Small intestine (tissue), 7 donors: ENCODE data around the gene ANKMY1. TPM values are rescaled to one million over a fixed set of nuclear protein-coding genes. Genes with fewer than 3 reads are reported as not detected.

Experiments
- DNase-seq, 2 donors: peaks; one replicate each; pipeline versions ENCODE4 v3.0.0 to v3.0.0-alpha.2; 2013
- FAIRE-seq: peaks from 2 replicates; lab custom pipeline; 2012; peaks lifted over from hg19 to GRCh38; lab: Jason Lieb, UNC
- H3K27ac ChIP-seq, 3 donors: one replicate each; pipeline ENCODE4 v1.5.1; 2013; ENCODE audit warnings: low read length in 2 of 3, mild to moderate bottlenecking in 2 of 3, control low read depth in 1 of 3, inconsistent platforms in 1 of 3, low read depth in 1 of 3, moderate library complexity in 1 of 3
- H3K27me3 ChIP-seq, 3 donors: one replicate each; pipeline ENCODE4 v1.6.1; 2013; ENCODE audit warnings: low read length in 3 of 3, inconsistent platforms in 1 of 3; ENCODE audit not compliant: control insufficient read depth in 3 of 3, insufficient read depth in 3 of 3
- H3K36me3 ChIP-seq, 3 donors: one replicate each; pipeline ENCODE4 v1.6.1; 2013; ENCODE audit warnings: low read length in 3 of 3, inconsistent platforms in 1 of 3, low read depth in 1 of 3, mild to moderate bottlenecking in 1 of 3, moderate library complexity in 1 of 3; ENCODE audit not compliant: control insufficient read depth in 3 of 3, insufficient read depth in 2 of 3
- H3K4me1 ChIP-seq, 3 donors: one replicate each; pipeline ENCODE4 v1.6.1; 2013; ENCODE audit warnings: low read length in 2 of 3, inconsistent platforms in 1 of 3, low read depth in 1 of 3, mild to moderate bottlenecking in 1 of 3, moderate library complexity in 1 of 3; ENCODE audit not compliant: control insufficient read depth in 3 of 3, insufficient read depth in 2 of 3
- H3K4me3 ChIP-seq, 3 donors: one replicate each; pipeline ENCODE4 v1.5.1; 2013; ENCODE audit warnings: low read length in 3 of 3, control low read depth in 1 of 3, inconsistent platforms in 1 of 3, low read depth in 1 of 3, mild to moderate bottlenecking in 1 of 3, moderate library complexity in 1 of 3
- H3K9me3 ChIP-seq, 2 donors: one replicate each; pipeline ENCODE4 v1.6.1; 2013; ENCODE audit warnings: low read depth in 1 of 2, low read length in 1 of 2; ENCODE audit not compliant: control insufficient read depth in 2 of 2, insufficient read depth in 1 of 2
- WGBS, 3 donors: extraction: QIAGEN DNeasy Blood & Tissue Kit; methylation state at CpG; one replicate each; pipeline ENCODE4 v1.1.7; 2013; 5-methylcytosine and 5-hydroxymethylcytosine counted together
- polyA plus RNA-seq, 4 donors: library from polyadenylated mRNA; stranded (reverse) in 3 of 4; unstranded in 1 of 4; fragments of 200-250 nt in 3 of 4; fragments of 120-200 nt in 1 of 4; gene quantifications; one replicate each; pipeline versions ENCODE4 v1.2.1 to v1.2.3, GENCODE V29; 2013
- donor health status: healthy with polysubstance abuse.
- donor health status: control.
- donor health status: control.
- donor health status: Bipolar disorder and iron deficiency.
- donor health status: healthy.

Gene ANKMY1
- polyA plus RNA-seq, 4 donors: 3.4 to 13.0 (median 5.9) TPM

DNA sequence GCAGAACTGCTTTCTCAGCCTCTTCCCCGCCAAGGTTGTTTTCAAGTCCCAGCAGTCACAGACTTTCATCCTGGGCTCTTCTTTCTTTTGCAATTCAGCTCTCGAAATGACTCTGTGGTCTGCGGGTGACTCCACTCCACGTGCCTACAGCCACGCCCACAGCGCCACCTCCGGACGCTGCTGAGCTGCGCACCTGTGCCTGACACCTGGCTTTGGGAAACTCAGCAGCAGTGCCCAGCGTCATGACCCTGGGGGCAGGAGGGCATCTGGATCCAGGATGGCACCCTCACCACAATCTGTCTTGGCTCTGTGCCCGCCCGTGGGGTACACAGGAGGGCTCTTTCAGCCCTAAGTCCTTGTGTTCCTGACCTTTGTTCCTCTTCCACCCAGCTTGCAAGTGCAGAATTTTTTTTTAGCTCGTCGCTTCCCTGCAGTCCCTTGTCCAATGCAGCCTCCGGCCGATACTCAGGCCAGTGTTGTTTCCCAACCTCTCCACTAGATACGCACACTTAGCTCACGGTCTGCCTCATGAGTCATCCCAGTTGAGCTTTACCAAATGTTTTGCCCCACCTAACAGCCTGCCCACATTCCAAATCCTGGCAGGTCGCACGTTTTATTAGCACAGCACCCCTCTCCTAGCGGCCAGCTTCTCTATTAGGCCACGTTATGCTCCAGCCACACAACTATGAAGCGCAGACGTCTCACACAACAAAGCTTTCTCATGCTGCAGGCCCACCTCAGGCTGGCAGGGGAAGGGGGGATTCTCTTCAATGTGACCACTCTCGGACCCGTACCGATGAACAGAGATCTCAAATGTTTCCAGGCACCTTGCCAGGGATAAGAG is 22.2 kb upstream of the ANKMY1 start:
- Histone ChIP-seq H3K36me3 (peaks cover 5 to 67% (median 12%) of the 10 kb centered on the region in 3 donors), H3K27ac (peak overlapping the region; percentile 66 to 80 (median 72)), H3K27me3 (no peaks in the 10 kb centered on the region), H3K4me1 (peaks cover 7 to 29% (median 8%) of the 10 kb centered on the region in 3 donors), H3K4me3 (no peak overlapping the region), H3K9me3 (peaks cover 0 to 8% of the 10 kb centered on the region in 2 donors)
- DNase-seq (peak; percentile 80 to 92), FAIRE-seq (no peak)
- WGBS, 3 donors: 22 to 43% (median 29%) methylated on average over 26 to 27 of the region's 27 CpGs

DNA sequence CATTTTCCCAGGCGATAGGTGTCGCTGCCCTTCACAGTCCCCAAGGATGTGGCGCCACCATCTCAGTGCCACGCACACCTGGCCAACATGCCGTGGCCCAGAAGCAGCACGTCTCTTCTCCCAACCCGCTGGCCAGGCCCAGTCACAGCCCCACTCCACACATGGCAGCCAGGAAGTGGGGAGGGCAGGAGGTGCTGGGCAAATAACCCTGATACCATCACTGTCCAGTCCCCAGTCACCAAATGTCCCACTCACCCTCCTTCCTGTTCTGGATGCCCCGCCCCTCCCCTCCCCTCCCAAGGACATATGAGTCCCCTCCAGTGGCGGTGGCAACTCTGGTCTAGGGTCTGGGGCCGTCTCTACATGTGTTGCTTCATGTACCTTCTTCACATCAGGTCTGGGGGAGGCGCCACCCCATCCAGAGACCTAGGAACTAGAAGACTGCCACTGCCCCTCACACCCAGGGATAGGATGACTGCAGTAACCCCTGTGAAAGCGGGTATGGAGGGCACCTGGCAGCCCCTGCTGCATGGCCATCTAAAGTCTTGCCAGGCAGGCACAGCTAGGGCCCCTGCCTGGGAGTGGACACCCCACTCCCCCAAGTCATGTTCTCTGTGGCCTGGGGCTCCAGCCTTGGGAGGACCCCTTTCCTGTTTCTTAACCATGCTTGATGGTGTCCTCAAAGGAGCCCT is 21.4 kb upstream of the ANKMY1 start:
- peaks cover 0 to 8% of the 10 kb centered on the region in 2 donors for H3K9me3 ChIP-seq
- FAIRE-seq (no peak), DNase-seq (no peak)
- H3K4me1 ChIP-seq: peaks cover 4 to 25% (median 6%) of the 10 kb centered on the region in 3 donors
- WGBS, 3 donors: 86 to 93% (median 89%) methylated on average over 12 of the region's 12 CpGs
- no peaks in the 10 kb centered on the region for H3K27me3 ChIP-seq
- H3K4me3 ChIP-seq: no peak overlapping the region
- peaks cover 5 to 71% (median 20%) of the 10 kb centered on the region in 3 donors for H3K36me3 ChIP-seq
- peak overlapping the region; percentile 66 to 80 (median 72) for H3K27ac ChIP-seq

- H3K9me3 ChIP-seq: peaks cover 0 to 8% of the 10 kb centered on the region in 2 donors
- no peak overlapping the region for H3K27ac ChIP-seq
- peaks cover 4 to 25% (median 6%) of the 10 kb centered on the region in 3 donors for H3K4me1 ChIP-seq
- no peak for FAIRE-seq
- H3K4me3 ChIP-seq: no peak overlapping the region
- 91 to 95% (median 91%) methylated on average over 8 of the region's 8 CpGs for WGBS, 3 donors
- H3K36me3 ChIP-seq: peaks cover 5 to 74% (median 20%) of the 10 kb centered on the region in 3 donors
- H3K27me3 ChIP-seq: no peaks in the 10 kb centered on the region
- DNase-seq: no peak
Observed at GRCh38 chr2:240578488-240578887, 20.7 kb upstream of the ANKMY1 start.

DNA sequence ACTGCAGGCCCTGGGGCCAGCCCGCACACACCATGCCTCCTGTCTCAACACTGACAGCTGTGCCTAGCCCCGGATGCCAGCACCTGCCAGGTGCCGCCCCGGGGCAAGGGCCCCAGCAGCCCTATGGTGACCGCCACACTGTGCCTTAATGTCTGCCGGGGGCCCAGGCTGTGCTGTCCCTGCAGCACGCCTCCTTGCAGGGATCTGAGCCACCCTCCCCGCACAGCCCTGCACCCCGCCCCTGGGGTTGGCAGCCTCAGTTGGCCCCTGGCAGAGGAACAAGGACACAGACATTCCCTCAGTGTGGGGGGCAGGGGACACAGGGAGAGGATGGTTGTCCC is 20.3 kb upstream of the ANKMY1 start:
- Histone ChIP-seq H3K27ac (no peak overlapping the region), H3K36me3 (peaks cover 5 to 74% (median 20%) of the 10 kb centered on the region in 3 donors), H3K27me3 (no peaks in the 10 kb centered on the region), H3K4me3 (no peak overlapping the region), H3K4me1 (peaks cover 4 to 25% (median 6%) of the 10 kb centered on the region in 3 donors), H3K9me3 (peaks cover 0 to 8% of the 10 kb centered on the region in 2 donors)
- FAIRE-seq (no peak), DNase-seq (no peak)
- WGBS, 3 donors: 84 to 92% (median 87%) methylated on average over 9 of the region's 9 CpGs

- Histone ChIP-seq H3K4me1 (peaks cover 4 to 25% (median 6%) of the 10 kb centered on the region in 3 donors), H3K36me3 (peaks cover 5 to 78% (median 20%) of the 10 kb centered on the region in 3 donors)
- DNase-seq: no peak
Observed at GRCh38 chr2:240577281-240578109, 19.7 kb upstream of the ANKMY1 start.

DNA sequence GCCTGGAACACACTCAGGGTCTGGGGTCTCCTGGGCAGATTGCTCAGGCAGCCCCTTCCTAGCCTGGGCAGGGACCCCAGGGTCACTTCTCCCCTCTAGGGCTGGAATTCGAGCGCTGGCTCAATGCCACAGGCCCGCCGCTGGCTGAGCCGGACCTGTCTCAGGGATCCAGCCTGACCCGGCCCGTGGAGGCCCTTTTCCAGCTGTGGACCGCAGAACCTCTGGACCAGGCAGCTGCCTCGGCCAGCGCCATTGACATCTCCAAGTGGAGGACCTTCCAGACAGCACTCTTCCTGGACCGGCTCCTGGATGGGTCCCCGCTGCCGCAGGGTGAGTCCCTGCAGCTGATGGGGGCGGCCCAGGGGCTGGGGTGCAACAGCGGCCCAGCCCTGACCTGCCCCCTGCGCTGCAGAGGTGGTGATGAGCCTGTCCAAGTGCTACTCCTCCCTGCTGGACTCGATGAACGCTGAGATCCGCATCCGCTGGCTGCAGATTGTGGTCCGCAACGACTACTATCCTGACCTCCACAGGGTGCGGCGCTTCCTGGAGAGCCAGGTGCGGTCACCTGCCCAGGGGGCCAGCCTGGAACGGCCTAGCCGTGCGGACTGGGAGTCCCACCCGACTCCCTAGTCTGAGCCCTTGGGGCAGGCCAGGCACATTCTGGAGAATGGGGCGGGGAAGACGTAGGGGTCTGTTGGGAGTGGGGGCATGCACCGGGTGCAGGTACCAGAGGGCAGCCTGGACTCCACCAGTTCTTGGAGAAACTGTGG is 18.8 kb upstream of the ANKMY1 start:
- H3K36me3 ChIP-seq: peaks cover 7 to 85% (median 20%) of the 10 kb centered on the region in 3 donors
- no peak for FAIRE-seq

More at GRCh38 chr2:240577281-240578109, 19.7 kb upstream of the ANKMY1 start:
- H3K27me3 ChIP-seq: no peaks in the 10 kb centered on the region
- no peak for FAIRE-seq
- WGBS, 3 donors: 83 to 88% (median 87%) methylated on average over 19 to 26 of the region's 26 CpGs
- H3K27ac ChIP-seq: no peak overlapping the region
- H3K4me3 ChIP-seq: no peak overlapping the region
- peaks cover 0 to 8% of the 10 kb centered on the region in 2 donors for H3K9me3 ChIP-seq

DNA sequence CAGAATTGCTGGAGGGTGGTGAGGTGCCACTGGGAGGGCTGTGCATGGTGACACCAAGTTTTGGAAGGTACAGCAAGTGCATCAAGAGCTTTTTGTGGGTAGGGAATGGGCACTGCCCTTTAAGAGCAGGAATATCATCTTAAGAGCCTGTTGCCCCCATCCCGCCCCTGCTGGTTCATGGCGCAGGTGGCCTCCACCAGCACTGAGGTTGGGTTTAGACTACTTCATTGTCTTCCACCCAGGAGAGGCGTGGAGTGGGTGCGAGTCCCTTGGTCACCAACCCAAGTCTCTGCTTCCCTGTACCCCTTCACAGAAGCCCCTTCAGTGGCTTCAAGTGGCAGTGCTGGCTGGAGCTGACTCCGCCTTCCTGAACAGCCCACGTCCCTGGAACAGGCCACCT is 18.2 kb upstream of the ANKMY1 start:
- Histone ChIP-seq H3K4me3 (no peak overlapping the region), H3K27me3 (no peaks in the 10 kb centered on the region), H3K27ac (no peak overlapping the region), H3K36me3 (peaks cover 7 to 86% (median 20%) of the 10 kb centered on the region in 3 donors), H3K4me1 (peaks cover 4 to 25% (median 6%) of the 10 kb centered on the region in 3 donors), H3K9me3 (no peaks in the 10 kb centered on the region)
- DNase-seq (no peak), FAIRE-seq (no peak)
- 79 to 86% (median 82%) methylated on average over 6 of the region's 6 CpGs for WGBS, 3 donors

More for the DNA sequence above, 18.8 kb upstream of the ANKMY1 start:
- WGBS, 3 donors: 92 to 93% (median 93%) methylated on average over 25 to 32 of the region's 32 CpGs
- DNase-seq: no peak
- Histone ChIP-seq H3K4me3 (no peak overlapping the region), H3K4me1 (peaks cover 4 to 25% (median 6%) of the 10 kb centered on the region in 3 donors), H3K9me3 (peaks cover 0 to 3% of the 10 kb centered on the region in 2 donors), H3K27ac (no peak overlapping the region), H3K27me3 (no peaks in the 10 kb centered on the region)
